Trophoblast cell (in vitro differentiated cells and primary cell): ENCODE results near the gene SMAD3.

Experiments used
- DNase-seq, 2 donors: peaks; one replicate each; pipeline ENCODE4 v3.0.0-alpha.2; 2016
- H2AFZ ChIP-seq: 2 replicates; pipeline ENCODE4 v1.6.1; 2013; ENCODE audit warnings: low read length, moderate library complexity, mild to moderate bottlenecking; ENCODE audit not compliant: insufficient read depth, poor library complexity
- H2AK5ac ChIP-seq: 2 replicates; pipeline ENCODE4 v1.6.1; 2013; ENCODE audit warnings: mild to moderate bottlenecking, low read length
- H2BK120ac ChIP-seq: 2 replicates; pipeline ENCODE4 v1.6.1; 2013; ENCODE audit warnings: low read length, mild to moderate bottlenecking, moderate library complexity; ENCODE audit not compliant: insufficient read depth, poor library complexity
- H2BK12ac ChIP-seq: 2 replicates; pipeline ENCODE4 v1.6.1; 2013; ENCODE audit warnings: mild to moderate bottlenecking, low read length, moderate library complexity
- H2BK5ac ChIP-seq: 2 replicates; pipeline ENCODE4 v1.6.1; 2013; ENCODE audit warnings: low read length, low read depth, moderate library complexity, mild to moderate bottlenecking; ENCODE audit not compliant: poor library complexity
- H3K14ac ChIP-seq: 2 replicates; pipeline ENCODE4 v1.6.1; 2013; ENCODE audit warnings: mild to moderate bottlenecking, low read length
- H3K18ac ChIP-seq: 2 replicates; pipeline ENCODE4 v1.6.1; 2013; ENCODE audit warnings: mild to moderate bottlenecking, low read length
- H3K23ac ChIP-seq: 2 replicates; pipeline ENCODE4 v1.6.1; 2013; ENCODE audit warnings: low read length
- H3K27ac ChIP-seq: 2 replicates; pipeline ENCODE4 v1.5.1; 2013; ENCODE audit warnings: low read depth, mild to moderate bottlenecking, inconsistent platforms, low read length, moderate library complexity
- H3K27me3 ChIP-seq: 2 replicates; pipeline ENCODE4 v1.6.1; 2013; ENCODE audit warnings: inconsistent platforms, mild to moderate bottlenecking, low read length, moderate library complexity; ENCODE audit not compliant: insufficient read depth
- H3K36me3 ChIP-seq, 2 experiments: 1 replicate in 1 of 2; 2 replicates in 1 of 2; pipeline ENCODE4 v1.6.1; 2013; ENCODE audit warnings: low read length in 2 of 2, mild to moderate bottlenecking in 2 of 2, moderate library complexity in 1 of 2; ENCODE audit not compliant: insufficient read depth in 2 of 2, control insufficient read depth in 1 of 2
- H3K4ac ChIP-seq: 2 replicates; pipeline ENCODE4 v1.6.1; 2013; ENCODE audit warnings: low read depth, mild to moderate bottlenecking, low read length, moderate library complexity
- H3K4me1 ChIP-seq, 2 experiments: 1 replicate in 1 of 2; 2 replicates in 1 of 2; pipeline ENCODE4 v1.6.1; 2013; ENCODE audit warnings: low read length in 2 of 2, mild to moderate bottlenecking in 2 of 2, moderate library complexity in 1 of 2; ENCODE audit not compliant: insufficient read depth in 2 of 2, control insufficient read depth in 1 of 2
- H3K4me2 ChIP-seq: 2 replicates; pipeline ENCODE4 v1.6.1; 2013; ENCODE audit warnings: inconsistent platforms, mild to moderate bottlenecking, low read length, moderate library complexity
- H3K4me3 ChIP-seq: 2 replicates; pipeline ENCODE4 v1.5.1; 2013; ENCODE audit warnings: mild to moderate bottlenecking, low read depth, low read length, inconsistent platforms
- H3K79me1 ChIP-seq: one replicate; pipeline ENCODE4 v1.6.1; 2013; ENCODE audit warnings: low read length
- H3K79me2 ChIP-seq: 2 replicates; pipeline ENCODE4 v1.6.1; 2013; ENCODE audit warnings: low read length, mild to moderate bottlenecking; ENCODE audit not compliant: control insufficient read depth, insufficient read depth, poor library complexity
- H3K9ac ChIP-seq: 2 replicates; pipeline ENCODE4 v1.6.1; 2013; ENCODE audit warnings: mild to moderate bottlenecking, low read length
- H3K9me3 ChIP-seq: 2 replicates; pipeline ENCODE4 v1.6.1; 2013; ENCODE audit warnings: low read depth, mild to moderate bottlenecking, control low read depth, inconsistent platforms, low read length; ENCODE audit not compliant: insufficient read depth
- H4K12ac ChIP-seq: 2 replicates; pipeline ENCODE4 v1.6.1; 2013; ENCODE audit warnings: low read depth, mild to moderate bottlenecking, low read length, moderate library complexity
- H4K8ac ChIP-seq: 2 replicates; pipeline ENCODE4 v1.6.1; 2013; ENCODE audit warnings: low read depth, mild to moderate bottlenecking, low read length, moderate library complexity
- H4K91ac ChIP-seq: one replicate; pipeline ENCODE4 v1.6.1; 2013; ENCODE audit warnings: low read depth, mild to moderate bottlenecking, low read length, moderate library complexity
- WGBS: extraction: QIAGEN DNeasy Blood & Tissue Kit; methylation state at CpG from one replicate; pipeline ENCODE4 v1.1.7; 2013; ENCODE audit warnings: missing lambda C conversion rate; ENCODE audit not compliant: insufficient read length, insufficient coverage; ENCODE audit errors: extremely low coverage; 5-methylcytosine and 5-hydroxymethylcytosine counted together

SMAD3 gene

DNA sequence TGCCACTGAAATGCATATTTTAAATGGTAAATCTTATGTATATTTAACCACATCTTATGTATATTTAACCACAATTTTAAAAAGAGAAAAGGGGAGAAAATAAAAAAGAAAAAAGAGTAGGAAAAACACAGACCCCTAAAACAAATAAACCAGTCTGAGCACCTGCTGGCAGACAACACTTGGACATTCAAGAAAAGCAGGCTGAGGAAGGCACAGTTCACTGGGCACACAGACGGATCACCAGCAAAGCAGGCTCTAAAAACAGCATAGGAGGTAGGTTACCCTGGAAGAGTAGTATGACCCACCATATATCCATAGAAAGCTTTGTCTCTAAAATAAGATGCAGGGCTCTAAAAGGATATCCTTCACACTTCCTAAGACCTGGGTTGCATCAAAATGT, 162.0 kb downstream of the SMAD3 start:
- H3K79me1 ChIP-seq = no peaks in the 10 kb centered on the region
- no peak overlapping the region for H2BK5ac ChIP-seq
- H4K12ac ChIP-seq = no peak overlapping the region
- no peak overlapping the region for H2AFZ ChIP-seq
- no peak overlapping the region for H2BK12ac ChIP-seq
- H3K4me2 ChIP-seq = no peak overlapping the region
- no peak overlapping the region for H3K14ac ChIP-seq
- WGBS = no CpG with 5 or more reads among the region's 1 CpG
- DNase-seq = no peak
- no peak overlapping the region for H2AK5ac ChIP-seq
- H3K27ac ChIP-seq = no peak overlapping the region
- H3K9ac ChIP-seq = no peak overlapping the region
- H3K18ac ChIP-seq = no peak overlapping the region
- H3K4me1 ChIP-seq = peaks cover 0 to 2% of the 10 kb centered on the region in 2 experiments
- H3K36me3 ChIP-seq = peaks cover 3 to 4% of the 10 kb centered on the region in 2 experiments
- no peaks in the 10 kb centered on the region for H3K9me3 ChIP-seq
- H3K27me3 ChIP-seq = no peaks in the 10 kb centered on the region
- no peak overlapping the region for H4K91ac ChIP-seq
- H3K4ac ChIP-seq = no peak overlapping the region
- H2BK120ac ChIP-seq = no peak overlapping the region
- H3K23ac ChIP-seq = no peak overlapping the region
- no peak overlapping the region for H4K8ac ChIP-seq
- H3K4me3 ChIP-seq = no peak overlapping the region
- H3K79me2 ChIP-seq = no peaks in the 10 kb centered on the region

DNA sequence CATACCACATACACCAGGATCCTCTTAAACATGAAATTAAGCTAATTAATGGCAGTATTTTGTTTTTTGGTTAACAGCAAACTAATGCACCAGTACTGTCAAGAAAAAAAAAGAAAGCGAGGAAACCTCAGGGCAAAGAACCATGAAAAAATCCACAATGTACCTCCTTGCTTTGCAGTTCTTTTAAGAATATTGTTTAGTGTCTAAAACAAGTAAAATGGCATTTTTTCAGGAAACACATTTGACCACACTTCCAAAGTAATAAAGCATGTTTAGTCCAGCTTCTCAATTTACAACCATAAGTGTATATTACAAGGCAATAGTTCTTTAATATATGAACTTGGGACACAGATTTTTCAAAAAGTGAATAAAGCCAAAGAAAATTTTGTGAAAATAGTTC, 162.4 kb downstream of the SMAD3 start:
- Histone ChIP-seq H2AK5ac (no peak overlapping the region), H3K4me2 (no peak overlapping the region)
- WGBS = no CpG with 5 or more reads among the region's 1 CpG

DNA sequence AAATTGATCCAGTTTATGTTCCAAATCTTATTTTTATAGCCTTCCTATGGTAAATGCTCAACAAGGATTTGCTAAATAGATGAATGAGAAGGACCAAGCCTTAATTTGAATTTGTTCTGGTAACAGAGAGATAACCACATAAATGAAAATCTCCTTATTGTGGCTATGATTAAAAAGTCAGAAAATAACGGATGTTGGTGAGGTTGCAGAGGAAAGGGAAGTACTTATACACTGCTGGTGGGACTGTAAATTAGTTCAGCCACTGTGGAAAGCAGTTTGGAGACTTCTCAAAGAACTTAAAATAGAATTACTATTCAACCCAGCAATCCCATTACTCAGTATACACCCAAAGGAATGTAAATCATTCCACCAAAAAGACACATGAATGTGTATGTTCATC, 162.9 kb downstream of the SMAD3 start:
- no peak overlapping the region for H2BK12ac ChIP-seq
- peaks cover 3 to 4% of the 10 kb centered on the region in 2 experiments for H3K36me3 ChIP-seq
- no peak overlapping the region for H3K27ac ChIP-seq
- H3K27me3 ChIP-seq = no peaks in the 10 kb centered on the region
- H4K8ac ChIP-seq = no peak overlapping the region
- H3K9ac ChIP-seq = no peak overlapping the region
- no peak overlapping the region for H3K23ac ChIP-seq
- no peak overlapping the region for H3K4me2 ChIP-seq
- H4K12ac ChIP-seq = no peak overlapping the region
- no peak overlapping the region for H4K91ac ChIP-seq
- H3K4ac ChIP-seq = no peak overlapping the region
- H2BK120ac ChIP-seq = no peak overlapping the region
- no peak overlapping the region for H2AFZ ChIP-seq
- H3K9me3 ChIP-seq = no peaks in the 10 kb centered on the region
- DNase-seq = no peak
- H3K79me2 ChIP-seq = no peaks in the 10 kb centered on the region
- H3K18ac ChIP-seq = no peak overlapping the region
- no CpG with 5 or more reads among the region's 1 CpG for WGBS
- H2AK5ac ChIP-seq = no peak overlapping the region
- H3K14ac ChIP-seq = no peak overlapping the region
- peaks cover 0 to 4% of the 10 kb centered on the region in 2 experiments for H3K4me1 ChIP-seq
- H2BK5ac ChIP-seq = no peak overlapping the region
- H3K79me1 ChIP-seq = no peaks in the 10 kb centered on the region
- no peak overlapping the region for H3K4me3 ChIP-seq

More for the DNA sequence above, 162.4 kb downstream of the SMAD3 start:
- Histone ChIP-seq H3K4me1 (peaks cover 0 to 4% of the 10 kb centered on the region in 2 experiments), H3K36me3 (peaks cover 3 to 4% of the 10 kb centered on the region in 2 experiments), H3K9ac (no peak overlapping the region), H3K18ac (no peak overlapping the region), H4K8ac (no peak overlapping the region), H3K23ac (no peak overlapping the region), H3K14ac (no peak overlapping the region), H3K79me1 (no peaks in the 10 kb centered on the region), H3K4me3 (no peak overlapping the region), H4K91ac (no peak overlapping the region), H3K9me3 (no peaks in the 10 kb centered on the region), H3K27ac (no peak overlapping the region), H2BK12ac (no peak overlapping the region), H2BK5ac (no peak overlapping the region), H2AFZ (no peak overlapping the region), H3K79me2 (no peaks in the 10 kb centered on the region), H3K27me3 (no peaks in the 10 kb centered on the region), H2BK120ac (no peak overlapping the region), H3K4ac (no peak overlapping the region), H4K12ac (no peak overlapping the region)
- no peak for DNase-seq

DNA sequence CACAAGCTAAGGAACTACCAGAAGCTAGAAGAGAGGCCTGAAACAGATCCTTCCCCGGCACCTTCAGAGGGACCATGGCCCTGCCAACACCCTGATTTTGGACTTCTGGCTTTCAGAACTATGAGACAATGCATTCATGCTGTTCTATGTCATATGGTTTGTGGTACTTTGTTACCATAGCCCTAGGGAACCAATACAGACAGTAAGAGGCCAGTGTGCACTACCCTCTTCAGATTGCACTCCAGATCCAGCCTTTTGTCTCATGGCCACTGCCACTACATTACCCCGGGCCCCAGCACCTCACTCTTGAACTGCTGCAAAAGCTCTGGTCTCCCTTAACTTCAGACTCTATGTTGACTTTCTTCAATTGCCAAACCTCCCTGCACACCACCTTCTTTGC, 165.1 kb downstream of the SMAD3 start:
- H3K27ac ChIP-seq = no peak overlapping the region
- no peak overlapping the region for H2BK5ac ChIP-seq
- no peak for DNase-seq
- no peaks in the 10 kb centered on the region for H3K79me1 ChIP-seq
- H4K8ac ChIP-seq = no peak overlapping the region
- no peak overlapping the region for H2BK12ac ChIP-seq
- H3K27me3 ChIP-seq = no peaks in the 10 kb centered on the region
- peaks cover 3 to 4% of the 10 kb centered on the region in 2 experiments for H3K36me3 ChIP-seq
- H4K91ac ChIP-seq = no peak overlapping the region
- H3K9ac ChIP-seq = no peak overlapping the region
- H4K12ac ChIP-seq = no peak overlapping the region
- H3K23ac ChIP-seq = no peak overlapping the region
- WGBS = no CpG with 5 or more reads among the region's 2 CpGs
- H2BK120ac ChIP-seq = no peak overlapping the region
- no peaks in the 10 kb centered on the region for H3K9me3 ChIP-seq
- no peak overlapping the region for H3K4ac ChIP-seq
- no peak overlapping the region for H3K4me3 ChIP-seq
- H3K18ac ChIP-seq = no peak overlapping the region
- no peak overlapping the region for H3K14ac ChIP-seq
- H3K4me2 ChIP-seq = no peak overlapping the region
- no peak overlapping the region for H2AK5ac ChIP-seq
- H2AFZ ChIP-seq = no peak overlapping the region
- H3K4me1 ChIP-seq = peaks cover 0 to 4% of the 10 kb centered on the region in 2 experiments
- no peaks in the 10 kb centered on the region for H3K79me2 ChIP-seq
